ENCODE measurements around the gene MYCL.

Gene MYCL

DNA sequence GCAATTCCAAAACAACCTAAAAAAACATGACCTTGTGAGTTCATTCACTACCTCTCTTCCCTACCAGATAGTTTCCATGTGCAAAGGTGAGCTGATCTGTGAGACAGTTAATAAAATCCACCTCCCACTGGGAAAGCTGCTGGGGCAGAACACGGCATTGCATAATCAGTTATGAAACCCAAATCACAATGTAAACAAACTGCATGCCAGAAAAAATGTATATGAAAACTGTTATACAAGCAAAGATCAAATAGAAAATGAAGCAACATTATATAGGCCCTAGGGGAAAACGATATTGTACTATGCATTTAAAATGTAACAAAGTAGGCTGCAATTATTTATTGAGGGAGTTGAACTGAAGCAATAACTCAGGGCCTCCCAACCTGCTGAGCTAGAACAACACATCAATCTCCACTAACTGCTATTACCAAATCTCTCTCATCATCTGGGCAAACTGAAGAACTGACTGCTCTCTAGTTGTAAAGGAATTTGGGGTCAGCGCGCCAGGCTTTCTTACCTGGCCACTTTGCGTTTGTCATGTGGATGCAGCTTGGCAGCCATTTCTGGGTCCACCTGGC, 49.4 kb downstream of the MYCL start:
- no peak for DNase-seq (ENCODE audit: low read depth)

DNA sequence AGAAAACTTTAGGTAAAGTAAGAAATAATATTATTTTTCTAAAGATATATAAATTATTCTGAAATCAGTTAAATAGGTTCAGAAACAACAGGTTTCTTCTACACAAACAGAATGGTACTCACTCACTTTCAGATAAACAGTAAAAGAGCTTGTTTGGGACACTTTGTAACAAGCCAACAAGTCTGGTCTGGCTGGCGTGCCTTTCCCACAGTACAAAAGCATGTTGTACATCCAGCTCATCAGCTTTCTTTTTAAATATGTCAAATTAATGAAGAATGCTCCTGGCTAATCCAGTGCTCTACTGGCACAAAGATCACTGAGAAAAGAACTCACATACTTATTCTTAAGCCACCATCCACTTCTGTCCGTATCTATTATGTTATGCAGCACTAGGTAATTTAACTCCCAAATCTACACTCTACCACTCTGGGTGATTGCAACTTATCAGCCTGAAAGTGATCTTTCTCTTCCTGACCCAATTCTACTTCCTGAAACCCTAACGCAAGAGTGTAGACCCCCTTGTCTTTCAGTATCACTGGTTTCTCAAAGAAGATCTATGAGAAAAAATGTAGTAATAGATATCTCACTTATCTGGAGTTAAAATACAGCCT, 51.0 kb downstream of the MYCL start:
- no peak for DNase-seq (ENCODE audit: low read depth)

DNA sequence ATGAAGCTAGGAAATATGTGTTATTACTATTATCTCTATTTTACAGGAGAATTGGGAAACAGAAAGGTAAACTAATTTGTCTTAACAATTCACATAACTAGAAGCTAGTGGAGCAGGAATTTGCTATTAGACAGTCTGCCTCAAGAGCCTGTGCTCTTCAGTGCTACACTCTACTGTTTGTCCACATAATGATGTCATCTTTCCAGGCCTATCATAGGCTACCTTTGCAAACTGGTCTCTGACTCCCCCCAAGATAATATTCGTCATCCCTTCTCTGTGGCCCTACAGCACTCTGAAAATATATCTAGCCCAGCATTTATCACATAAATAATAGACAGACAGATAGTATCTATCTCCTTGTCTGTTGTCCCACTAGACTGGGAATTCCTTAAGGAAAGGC, 52.5 kb downstream of the MYCL start:
- DNase-seq (ENCODE audit: low read depth): no peak

DNA sequence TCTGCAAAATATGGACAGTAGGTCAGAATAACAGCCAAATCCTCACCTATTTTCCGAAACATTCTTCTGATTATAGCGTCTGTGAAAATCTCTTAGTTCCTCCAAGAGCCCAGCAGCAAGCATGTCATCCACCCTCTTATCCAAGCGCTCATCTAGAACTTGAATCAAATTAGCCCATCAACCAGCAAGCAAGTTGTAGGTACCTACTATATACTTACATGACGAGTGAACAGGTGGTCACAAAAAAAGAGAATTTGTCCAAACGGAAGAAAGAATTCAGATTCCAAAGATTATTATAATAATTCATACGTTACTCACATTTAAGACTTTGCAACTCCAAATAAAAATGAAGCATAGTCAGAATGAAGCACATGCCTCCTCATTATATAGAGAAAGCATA, 53.8 kb downstream of the MYCL start:
- no peak for DNase-seq (ENCODE audit: low read depth)

DNA sequence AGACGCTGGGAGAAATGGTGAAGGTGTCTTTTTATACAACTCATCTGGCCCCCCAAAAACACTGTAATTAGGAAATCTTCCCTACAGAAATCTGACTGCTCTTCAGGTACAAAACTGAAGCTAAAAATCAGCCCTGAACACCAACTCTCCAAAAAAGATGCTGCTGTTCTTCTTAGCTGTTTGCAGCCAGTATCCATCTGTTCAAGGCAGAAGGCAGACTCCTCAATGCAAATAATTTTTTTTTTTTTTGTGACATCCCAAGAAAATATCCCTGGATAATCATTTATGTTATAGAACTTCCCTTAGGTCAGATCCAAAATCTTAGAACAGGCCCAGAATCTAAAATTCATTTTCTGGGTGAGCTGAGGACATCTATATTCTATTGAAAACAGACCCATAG, 54.9 kb downstream of the MYCL start:
- no peak for DNase-seq (ENCODE audit: low read depth)

DNA sequence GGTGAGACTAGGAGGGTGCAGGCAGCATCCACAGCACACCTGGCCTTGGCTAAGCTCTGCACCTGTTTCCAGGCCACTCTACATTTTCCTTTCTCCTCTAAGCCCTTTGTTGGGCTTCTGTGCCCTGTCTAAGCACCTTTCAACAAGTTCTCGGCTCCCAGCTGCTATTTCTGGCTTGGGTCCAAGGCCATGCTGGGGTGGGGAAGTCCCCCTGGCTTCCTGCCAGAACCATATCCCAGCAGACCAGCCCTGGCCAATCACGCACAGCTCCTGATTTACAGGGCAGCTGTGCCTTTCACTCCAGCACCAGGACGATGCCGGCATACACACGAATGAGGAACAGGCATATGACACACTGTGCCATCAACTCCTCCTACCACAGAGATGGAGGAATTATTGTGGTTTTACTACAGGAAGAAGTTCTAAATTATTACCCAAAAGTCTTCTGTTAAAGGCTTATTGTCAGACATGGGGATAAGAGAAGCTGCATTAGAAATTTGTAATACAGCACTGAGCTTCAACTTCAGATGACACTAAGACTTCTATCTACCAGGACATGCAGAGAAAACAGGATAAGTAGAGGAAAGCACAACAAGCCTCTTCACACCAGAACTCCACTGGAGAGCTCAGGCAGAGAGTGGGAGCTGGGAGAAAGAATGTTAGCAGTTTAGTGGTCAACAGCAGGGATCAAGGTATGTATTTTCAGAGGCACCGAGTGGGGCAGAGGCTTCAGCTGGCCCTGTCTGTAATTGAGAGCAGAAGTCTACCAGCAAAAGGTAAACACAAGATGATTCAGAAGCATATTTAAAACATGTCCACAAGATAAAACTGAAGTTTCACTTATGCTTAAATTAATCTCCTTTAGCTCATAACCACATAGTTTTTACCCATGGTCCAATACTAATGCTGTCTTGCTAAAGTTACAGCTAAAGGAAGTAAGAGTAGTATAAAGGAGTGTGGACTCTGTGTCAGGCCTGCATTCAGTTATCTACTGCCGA, 55.8 kb downstream of the MYCL start:
- DNase-seq (ENCODE audit: low read depth): peak; percentile 72

Measured in activated T-cell treated with anti-CD3 and anti-CD28 coated beads for 24 hours (primary cell).